Measurements from ENCODE around the gene MCAM. TPM values are rescaled to one million over a fixed set of nuclear protein-coding genes. Genes with fewer than 3 reads are reported as not detected.

MCAM gene
- total and polyA plus RNA-seq, 10 of the 15 experiments (the other 5 are each of a cell fraction or from before 2014, with no cell fraction given): 3.1 to 19.7 (median 9.3) TPM

DNA sequence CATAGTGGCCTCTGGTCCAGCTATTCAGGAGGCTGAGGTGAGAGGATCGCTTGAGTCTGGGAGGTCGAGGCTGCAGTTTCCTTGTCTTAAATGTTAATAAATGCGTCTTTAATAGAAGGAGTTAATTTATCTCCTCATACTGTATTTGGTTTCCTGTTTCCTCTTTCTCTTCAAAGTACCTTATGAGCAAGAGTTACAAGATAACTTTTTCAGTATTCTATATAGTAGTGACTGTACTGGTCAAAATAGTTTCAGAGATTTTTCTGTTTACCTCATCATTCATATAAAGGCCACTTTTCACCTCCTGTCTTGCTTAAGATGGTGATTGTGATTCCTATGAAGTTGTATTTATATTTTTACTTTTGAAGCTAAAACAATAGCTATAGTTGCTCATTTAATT, 50.9 kb downstream of the MCAM start (continued):
- no peak for TF ChIP-seq ELK1 (IDR thresholded peaks at IDR 0.05; ENCODE audit: low read depth, low read length)
- no peak for TF ChIP-seq HDAC2 (IDR thresholded peaks at IDR 0.05)
- no peak for TF ChIP-seq ZNF622 (IDR thresholded peaks at IDR 0.05)
- TF ChIP-seq NFYB (IDR thresholded peaks at IDR 0.05; ENCODE audit: insufficient read depth, low read depth, low read length): no peak
- no peak for TF ChIP-seq ZNF24 (IDR thresholded peaks at IDR 0.05)
- no peak for TF ChIP-seq SMC3 (IDR thresholded peaks at IDR 0.05; ENCODE audit: borderline replicate concordance, low read length)
- no peak for TF ChIP-seq TCF3 (IDR thresholded peaks at IDR 0.05; ENCODE audit: borderline replicate concordance, insufficient read depth, low read depth, low read length)
- no peak for TF ChIP-seq YY1 (IDR thresholded peaks at IDR 0.05; ENCODE audit: low read depth, low read length)
- TF ChIP-seq NRF1 (conservative IDR thresholded peaks at IDR 0.05; ENCODE audit: low read depth, low read length): no peak
- no peak for TF ChIP-seq RAD51 (IDR thresholded peaks at IDR 0.05)
- TF ChIP-seq E4F1 (IDR thresholded peaks at IDR 0.05; ENCODE audit: borderline replicate concordance, partially characterized antibody): no peak

All from GM12878 (cell line).